NCI-H1048 (cell line): ENCODE data around the gene HLTF.

ENCODE experiments used
- DNase-seq: peaks from one replicate; lab custom pipeline; 2025; lab: John Stamatoyannopoulos, UW

HLTF gene

GRCh38 chr3:149016669-149017541 lies 69.4 kb downstream of the HLTF start:
- DNase-seq = no peak

GRCh38 chr3:149016242-149016641 lies 70.1 kb downstream of the HLTF start:
- no peak for DNase-seq

- DNase-seq = no peak
Measured at GRCh38 chr3:149015393-149015792, 70.9 kb downstream of the HLTF start.

- no peak for DNase-seq
Measured at GRCh38 chr3:149013726-149014125, 72.6 kb downstream of the HLTF start.

- DNase-seq = no peak
Measured at GRCh38 chr3:149011676-149012075, 74.7 kb downstream of the HLTF start.

- no peak for DNase-seq
Measured at GRCh38 chr3:149010966-149011365, 75.4 kb downstream of the HLTF start.

- DNase-seq = no peak
Measured at GRCh38 chr3:149010504-149010951, 75.8 kb downstream of the HLTF start.

GRCh38 chr3:149009732-149010131 lies 76.6 kb downstream of the HLTF start:
- DNase-seq = no peak

GRCh38 chr3:149007567-149008257 lies 78.6 kb downstream of the HLTF start:
- DNase-seq = no peak

GRCh38 chr3:149005416-149005815 lies 80.9 kb downstream of the HLTF start:
- no peak for DNase-seq

- DNase-seq = no peak
Measured at GRCh38 chr3:149004622-149005021, 81.7 kb downstream of the HLTF start.

- no peak for DNase-seq
Measured at GRCh38 chr3:149003653-149004305, 82.6 kb downstream of the HLTF start.

- DNase-seq = no peak
Measured at GRCh38 chr3:149001727-149002126, 84.6 kb downstream of the HLTF start.

- DNase-seq = no peak
Measured at GRCh38 chr3:149000206-149000745, 86.1 kb downstream of the HLTF start.

- no peak for DNase-seq
Measured at GRCh38 chr3:148999806-149000205, 86.5 kb downstream of the HLTF start.

GRCh38 chr3:148998715-148999423 lies 87.5 kb downstream of the HLTF start:
- DNase-seq = no peak

- no peak for DNase-seq
Measured at GRCh38 chr3:148998297-148998696, 88.0 kb downstream of the HLTF start.

GRCh38 chr3:148997623-148998022 lies 88.7 kb downstream of the HLTF start:
- DNase-seq = no peak

- DNase-seq = no peak
Measured at GRCh38 chr3:148992635-148993255, 93.6 kb downstream of the HLTF start.

GRCh38 chr3:148992027-148992634 lies 94.2 kb downstream of the HLTF start:
- DNase-seq = no peak
